ENCODE measurements around the gene PEMT.
"Not testable (repeated sequence)": the region's sequence is repeated elsewhere in the genome, so short reads cannot be mapped to it uniquely, and the experiment has no call there.

PEMT gene

DNA sequence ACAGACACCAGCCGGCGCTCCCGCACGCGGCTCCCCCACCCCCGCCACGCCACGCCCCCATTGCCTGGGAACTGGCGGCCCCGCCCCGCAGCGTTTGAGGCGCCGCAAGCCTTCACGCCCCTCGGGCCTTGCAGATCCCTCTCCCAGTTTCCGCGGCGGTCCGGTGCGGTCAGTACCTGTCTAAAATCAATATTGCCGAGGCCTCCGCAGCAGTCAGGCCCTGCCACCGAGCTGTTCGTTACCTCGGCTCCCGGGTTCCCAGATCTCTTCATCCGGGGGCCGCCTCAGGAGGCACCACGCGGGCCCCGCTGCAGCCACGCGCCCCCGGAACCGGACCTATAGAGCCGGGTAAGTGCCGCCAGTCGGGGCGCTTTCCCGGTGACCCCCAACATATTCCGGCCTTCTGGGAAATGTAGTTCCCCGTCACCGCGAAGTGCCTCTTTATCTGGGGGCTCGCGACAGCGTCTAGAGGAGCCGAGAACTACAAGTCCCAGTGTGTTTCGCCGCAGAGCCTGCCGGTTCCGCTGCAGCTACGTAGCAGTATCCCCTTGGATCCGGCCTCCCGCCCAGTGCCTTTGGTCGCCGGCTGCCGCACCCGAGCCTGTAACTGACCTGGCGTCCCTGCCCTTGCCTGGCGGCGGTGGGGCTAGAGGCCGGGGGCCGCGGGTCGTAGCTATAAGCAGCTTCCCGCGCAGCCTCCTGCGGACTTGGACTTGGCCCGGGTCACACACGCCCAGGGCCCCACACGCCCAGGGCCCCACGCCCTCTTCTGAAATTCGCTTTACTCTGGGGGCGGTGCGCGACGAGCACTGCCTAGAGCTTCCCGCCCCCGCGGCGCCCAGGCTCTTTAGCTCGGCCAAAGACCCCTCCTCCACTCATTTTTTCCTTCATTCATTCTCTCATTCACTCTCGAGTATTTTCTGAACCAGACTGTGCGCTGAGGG, at the start of gene PEMT:
TSS of gene PEMT (minus strand) at position 354 of the 944 bp plus-strand sequence. CDS start at position 272, 82 bp downstream.
- DNase-seq, result peak; percentile 99

DNA sequence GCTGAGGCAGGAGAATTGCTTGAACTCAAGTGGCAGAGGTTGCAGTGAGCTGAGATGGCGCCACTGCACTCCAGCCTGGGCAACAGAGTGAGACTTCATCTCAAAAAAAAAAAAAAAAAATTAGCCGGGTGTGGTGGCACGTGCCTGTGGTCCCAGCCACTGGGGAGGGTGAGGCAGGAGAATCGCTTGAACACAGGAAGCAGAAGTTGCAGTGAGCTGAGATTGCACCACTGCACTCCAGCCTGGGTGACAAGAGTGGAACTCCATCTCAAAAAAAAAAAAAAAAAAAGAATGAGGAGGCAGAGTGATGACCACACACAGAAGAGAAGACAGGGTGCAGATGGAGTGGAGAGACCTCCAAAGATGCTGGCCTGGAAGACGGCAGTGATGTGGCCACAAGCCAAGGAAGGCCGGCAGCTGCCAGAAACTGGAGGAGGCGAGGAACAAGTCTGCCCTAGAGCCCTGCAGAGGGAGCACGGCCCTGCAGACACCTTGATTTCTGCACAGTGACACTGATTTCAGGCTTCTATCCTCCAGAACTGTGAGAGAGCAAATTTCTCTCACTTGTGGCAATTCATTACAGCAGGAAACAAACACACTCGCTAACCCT, 48.3 kb upstream of the PEMT start:
- not testable (repeated sequence) for DNase-seq

DNA sequence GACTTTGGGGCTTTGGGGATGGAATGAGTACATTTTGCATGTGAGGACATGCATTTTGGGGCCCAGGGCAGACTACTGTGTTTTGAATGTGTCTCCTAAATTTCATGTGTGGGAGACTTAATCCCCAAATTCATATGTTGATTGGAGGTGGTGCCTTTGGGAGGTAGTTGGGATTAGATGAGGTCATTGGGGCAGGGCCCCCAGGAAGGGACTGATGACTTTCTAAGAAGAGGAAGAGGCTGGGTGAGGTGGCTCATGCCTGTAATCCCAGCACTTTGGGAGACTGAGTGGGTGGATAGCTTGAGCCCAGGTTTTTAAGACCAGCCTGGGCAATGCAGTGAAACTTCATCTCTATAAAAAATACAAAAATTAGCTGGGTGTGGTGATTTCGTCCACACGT, 47.0 kb upstream of the PEMT start:
- no peak for DNase-seq

GRCh38 chr17:17636272-17636885, 44.9 kb upstream of the PEMT start:
- DNase-seq, result no peak

DNA sequence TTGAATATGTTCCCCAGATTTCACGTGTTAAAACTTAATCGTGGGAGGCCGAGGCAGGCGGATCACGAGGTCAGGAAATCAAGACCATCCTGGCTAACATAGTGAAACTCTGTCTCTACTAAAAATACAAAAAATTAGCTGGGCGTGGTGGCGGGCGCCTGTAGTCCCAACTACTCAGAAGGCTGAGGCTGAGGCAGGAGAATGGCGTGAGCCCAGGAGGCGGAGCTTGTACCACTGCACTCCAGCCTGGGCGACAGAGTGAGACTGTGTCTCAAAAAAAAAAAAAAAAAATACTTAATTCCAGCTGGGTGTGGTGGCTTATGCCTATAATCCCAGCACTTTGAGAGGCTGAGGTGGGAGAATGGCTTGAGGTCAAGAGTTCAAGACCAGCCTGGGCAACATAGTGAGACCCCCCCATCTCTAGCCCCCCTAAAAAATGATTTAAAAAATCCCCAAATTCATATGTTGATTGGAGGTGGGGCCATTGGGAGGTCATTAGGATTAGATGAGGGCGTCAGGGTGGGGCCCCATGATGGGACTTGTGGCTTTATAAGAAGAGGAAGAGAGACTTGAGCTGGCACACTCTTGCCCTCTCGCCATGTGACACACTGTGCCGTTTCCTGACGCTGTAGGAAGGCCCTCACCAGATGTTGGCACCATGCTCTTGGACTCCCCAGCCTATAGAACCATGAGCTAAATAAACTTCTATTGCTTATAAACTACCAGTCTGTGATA, 44.2 kb upstream of the PEMT start:
- not testable (repeated sequence) for DNase-seq

DNA sequence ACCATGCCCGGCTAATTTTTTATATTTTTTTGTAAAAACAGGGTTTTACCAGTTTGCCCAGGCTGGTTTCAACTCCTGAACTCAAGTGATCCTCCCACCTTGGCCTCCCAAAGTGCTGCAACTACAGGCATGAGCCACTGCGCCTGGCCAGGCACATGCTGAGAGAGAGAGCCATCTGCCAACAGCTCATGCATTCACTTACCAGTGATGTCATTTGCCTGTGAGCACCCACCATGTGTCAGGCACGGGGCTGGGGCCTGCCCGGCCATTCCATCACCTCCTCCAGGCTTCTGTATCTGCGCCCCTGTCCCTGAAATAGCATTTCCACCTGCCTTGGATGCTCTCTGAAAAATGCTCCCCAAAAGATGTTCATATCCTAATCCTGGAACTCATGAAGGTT, 43.6 kb upstream of the PEMT start:
- no peak for DNase-seq

- no peak for DNase-seq
Measured at GRCh38 chr17:17633310-17633709, 41.8 kb upstream of the PEMT start.

DNA sequence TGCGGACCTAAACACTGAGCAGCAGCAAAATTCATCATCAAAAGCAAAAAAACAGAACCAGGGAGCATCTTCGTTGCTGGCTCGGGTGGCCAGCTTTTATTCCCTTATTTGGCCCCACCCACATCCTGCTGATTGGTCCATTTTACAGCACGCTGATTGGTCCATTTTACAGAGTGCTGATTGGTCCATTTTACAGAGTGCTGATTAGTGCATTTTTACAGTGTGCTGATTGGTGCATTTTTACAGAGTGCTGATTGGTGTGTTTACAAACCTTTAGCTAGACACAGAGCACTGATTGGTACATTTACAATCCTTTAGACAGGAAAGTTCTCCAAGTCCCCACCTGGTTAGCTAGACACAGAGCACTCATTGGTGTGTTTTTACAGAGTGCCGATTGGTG, 41.2 kb upstream of the PEMT start:
- DNase-seq, result not testable (repeated sequence)

DNA sequence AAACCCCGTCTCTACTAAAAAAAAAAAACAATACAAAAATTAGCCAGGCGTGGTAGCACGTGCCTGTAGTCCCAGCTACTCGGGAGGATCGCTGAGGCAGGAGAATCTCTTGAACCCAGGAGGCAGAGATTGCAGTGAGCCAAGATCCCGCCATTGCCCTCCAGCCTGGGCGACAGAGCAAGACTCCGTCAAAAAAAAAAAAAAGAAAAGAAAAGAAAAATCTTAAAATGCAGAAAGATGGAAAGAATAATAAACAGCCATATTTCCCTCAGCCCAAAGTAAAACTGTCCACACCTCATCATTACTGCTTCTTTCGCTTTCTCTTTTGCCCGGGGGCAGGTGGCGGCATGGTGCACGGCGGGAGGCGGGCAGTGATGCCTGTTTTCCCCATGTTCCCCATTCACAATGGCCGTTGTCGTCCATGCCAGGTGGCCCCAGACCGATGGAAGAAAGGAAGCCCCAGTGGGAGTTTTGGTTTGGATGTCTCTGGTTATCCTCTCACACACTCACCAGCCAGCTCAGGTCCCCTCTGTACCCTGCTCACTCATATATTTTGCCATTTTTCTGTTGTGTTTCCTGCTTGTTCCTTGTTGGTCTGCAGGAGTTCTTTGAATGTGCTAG, 37.0 kb upstream of the PEMT start:
- no peak for DNase-seq

DNA sequence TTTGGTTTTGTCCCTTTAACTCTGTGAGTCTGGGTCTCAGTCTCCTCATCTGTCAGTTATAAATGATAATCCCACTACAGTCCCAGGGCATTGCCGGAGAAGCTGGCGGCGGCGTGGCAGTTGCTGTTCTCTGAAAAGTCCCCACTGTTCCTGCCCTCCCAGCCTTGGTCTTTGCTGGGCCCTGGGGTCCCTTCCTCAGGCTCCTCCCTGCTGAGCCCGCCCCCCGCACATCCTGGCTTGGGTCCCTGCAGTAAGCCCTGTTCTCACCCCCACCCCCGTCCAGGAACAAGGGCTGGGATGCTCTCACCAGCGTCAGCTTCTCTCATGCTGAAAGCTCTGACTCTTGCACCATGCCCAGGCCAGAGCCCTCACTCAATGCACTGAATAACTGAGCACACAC, 35.3 kb upstream of the PEMT start:
- no peak for DNase-seq

- DNase-seq, result no peak
Measured at GRCh38 chr17:17626151-17626805, 34.8 kb upstream of the PEMT start.

DNA sequence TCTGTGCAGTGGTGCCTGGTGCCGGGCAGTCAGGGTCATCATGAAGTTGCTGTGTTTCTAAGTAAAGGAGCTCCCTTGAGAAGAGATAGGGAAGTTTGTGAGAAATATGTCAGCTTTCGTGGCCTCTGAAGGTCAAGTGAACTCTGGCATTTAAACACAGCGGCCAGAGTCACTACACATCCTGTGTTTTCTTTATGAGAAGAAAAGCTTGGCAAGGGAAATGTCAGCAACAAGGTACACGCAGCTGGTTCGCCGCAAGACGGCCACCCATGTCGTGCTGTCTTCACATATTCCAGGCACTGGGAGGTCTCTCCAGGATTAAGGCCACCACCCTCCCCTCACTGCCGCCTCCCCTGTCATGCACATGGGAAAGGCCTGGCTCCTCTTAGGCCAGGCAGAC, 33.2 kb upstream of the PEMT start:
- DNase-seq, result no peak

GRCh38 chr17:17623904-17624303, 32.4 kb upstream of the PEMT start:
- DNase-seq, result no peak

DNA sequence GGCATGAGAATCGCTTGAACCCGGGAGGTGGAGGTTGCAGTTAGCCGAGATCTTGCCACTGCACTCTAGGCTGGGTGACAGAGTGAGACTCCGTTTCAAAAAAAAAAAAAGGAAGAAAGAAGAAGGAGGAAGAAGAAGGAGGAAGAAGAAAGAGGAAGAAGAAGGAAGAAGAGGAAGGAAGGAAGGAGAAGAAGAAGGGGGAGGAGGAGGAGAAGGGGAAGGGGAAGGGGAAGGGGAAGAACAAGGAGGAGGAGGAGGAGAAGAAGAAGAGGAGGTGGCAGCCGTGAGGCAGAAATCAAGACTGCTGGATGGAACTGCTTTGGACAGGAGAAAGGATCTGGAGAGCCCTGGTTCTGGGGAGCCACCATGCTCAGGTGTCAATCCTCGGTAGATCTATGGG, 29.7 kb upstream of the PEMT start:
- DNase-seq, result no peak

- peak; percentile 82 for DNase-seq
Measured at GRCh38 chr17:17613708-17614114, 22.2 kb upstream of the PEMT start.

DNA sequence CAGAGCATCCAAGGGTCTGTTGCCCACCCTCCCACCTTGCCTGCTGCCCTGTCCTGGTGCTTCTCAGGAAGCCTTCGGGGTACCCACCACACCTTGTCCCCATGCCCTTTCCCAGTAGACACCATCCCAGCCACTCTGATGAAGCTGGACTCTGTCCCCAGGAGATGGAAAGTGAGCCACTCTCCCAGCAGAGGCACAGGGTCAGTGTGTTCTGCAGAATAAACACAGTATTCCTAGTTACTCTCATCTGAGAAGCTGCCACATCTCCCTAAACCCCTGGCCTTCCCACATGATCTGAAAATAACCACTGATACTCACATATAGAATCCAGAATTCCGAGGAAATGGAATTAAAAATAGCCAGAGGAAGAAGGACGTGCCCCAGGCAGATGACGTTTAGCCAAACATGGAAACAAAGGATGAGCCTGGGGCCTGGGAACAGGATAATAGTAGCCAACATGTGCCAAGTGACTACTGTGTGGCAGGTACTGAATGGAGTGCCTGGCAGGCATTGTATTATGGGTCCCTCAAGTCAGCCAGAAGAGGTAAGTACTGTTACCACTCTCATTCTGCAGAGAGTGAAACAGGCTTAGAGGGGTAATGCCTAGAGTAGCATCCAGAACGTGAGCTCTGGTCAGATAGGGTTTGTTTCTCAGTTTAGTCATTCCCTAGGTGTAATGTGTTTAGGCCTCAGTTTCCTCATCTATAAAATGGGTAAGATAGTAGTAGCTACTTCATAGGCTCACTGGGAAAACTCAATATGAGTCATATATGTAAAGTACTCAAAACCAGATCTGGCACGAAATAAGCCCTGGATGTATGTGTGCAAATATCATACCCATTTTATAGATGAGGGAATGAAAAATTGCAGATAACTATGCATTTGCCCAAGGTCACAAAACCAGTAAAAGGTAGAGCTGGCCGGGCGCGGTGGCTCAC, 20.8 kb upstream of the PEMT start:
- DNase-seq, result no peak

DNA sequence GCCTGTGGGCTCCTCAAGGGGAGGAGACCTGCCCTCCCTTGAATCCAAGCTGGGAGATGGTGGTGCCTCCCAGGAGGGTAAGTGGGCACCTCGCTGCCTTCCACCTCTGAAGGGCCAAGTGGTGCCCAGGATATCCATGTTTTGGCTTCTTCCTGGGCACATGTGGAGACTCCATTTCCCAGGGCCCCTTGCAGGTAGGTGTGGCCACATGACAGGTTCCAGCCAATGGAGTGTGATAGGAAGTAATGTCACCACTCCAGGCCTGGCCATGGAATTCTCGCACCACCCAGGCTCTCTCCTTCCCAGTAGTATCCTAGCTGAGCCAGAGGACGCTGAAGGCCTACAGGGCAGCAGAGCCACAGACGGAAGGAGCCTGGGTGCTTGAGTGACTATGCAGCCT, 17.6 kb upstream of the PEMT start:
- no peak for DNase-seq

DNA sequence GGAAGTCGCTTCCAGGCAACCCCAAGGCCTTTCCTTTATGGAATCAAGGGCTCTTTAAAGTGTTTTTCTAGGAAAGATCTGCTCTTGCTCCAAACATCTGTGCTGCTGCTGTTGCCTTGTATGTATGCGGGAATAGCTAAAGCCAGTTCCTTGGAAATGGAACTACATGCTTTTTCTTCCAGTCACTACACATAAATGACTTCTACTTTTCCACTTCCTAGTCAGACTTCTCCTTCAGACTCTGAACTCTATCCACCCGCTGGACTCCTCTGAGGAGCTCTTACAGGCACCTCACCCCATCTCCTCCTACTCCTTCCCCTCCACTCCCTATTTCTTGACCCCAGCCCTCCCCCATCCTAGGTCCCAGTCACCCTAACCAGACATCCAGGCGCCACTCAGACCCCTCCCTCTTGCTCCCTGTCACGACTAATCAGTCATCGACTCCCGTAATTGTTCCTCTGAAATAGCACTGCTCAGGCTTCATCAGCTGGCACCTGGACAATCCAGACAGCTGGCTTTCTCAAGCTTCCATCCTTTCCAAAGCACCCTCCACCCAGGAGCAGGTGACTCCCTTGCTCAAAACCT, 15.0 kb upstream of the PEMT start:
- peak; percentile 20 for DNase-seq

DNA sequence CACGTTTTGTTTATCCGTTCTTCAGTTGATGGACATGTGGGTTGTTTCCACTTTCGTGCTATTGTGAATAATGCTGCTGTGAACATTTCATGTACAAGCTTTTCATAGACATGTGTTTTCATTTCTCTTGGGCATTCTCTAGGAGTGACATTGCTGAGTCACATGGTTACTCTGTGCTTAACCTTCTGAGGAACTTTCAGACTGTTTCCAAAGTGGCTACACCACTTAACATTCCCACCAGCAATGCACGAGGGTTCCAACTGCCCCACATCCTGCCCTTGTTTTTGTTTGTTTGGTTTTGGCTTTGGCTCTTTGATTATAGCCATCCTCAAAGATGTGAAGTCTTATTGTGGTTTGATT, 14.2 kb upstream of the PEMT start:
- no peak for DNase-seq

GRCh38 chr17:17605083-17605728, 13.7 kb upstream of the PEMT start:
- no peak for DNase-seq
